NK-92 (cell line): ENCODE data around the gene DLGAP4.

Experiments used
- DNase-seq: peaks from one replicate; lab custom pipeline; 2025; ENCODE audit not compliant: unreplicated experiment; lab: John Stamatoyannopoulos, UW

Gene DLGAP4

GRCh38 chr20:36308353-36308752 is 2.2 kb downstream of the DLGAP4 start:
- no peak for DNase-seq

GRCh38 chr20:36308986-36309385 is 2.8 kb downstream of the DLGAP4 start:
- DNase-seq, result no peak

GRCh38 chr20:36309643-36310042 is 3.5 kb downstream of the DLGAP4 start:
- DNase-seq, result no peak

GRCh38 chr20:36310215-36310981 is 4.3 kb downstream of the DLGAP4 start:
- DNase-seq, result no peak

- DNase-seq, result no peak
These were observed 5.2 kb downstream of the DLGAP4 start for GRCh38 chr20:36311141-36311853.

GRCh38 chr20:36311854-36312723 is 6.0 kb downstream of the DLGAP4 start:
- no peak for DNase-seq

GRCh38 chr20:36312724-36313441 is 6.7 kb downstream of the DLGAP4 start:
- no peak for DNase-seq

- no peak for DNase-seq
These were observed 7.3 kb downstream of the DLGAP4 start for GRCh38 chr20:36313476-36313875.

GRCh38 chr20:36313926-36314325 is 7.8 kb downstream of the DLGAP4 start:
- DNase-seq, result no peak

GRCh38 chr20:36314734-36315544 is 8.8 kb downstream of the DLGAP4 start:
- DNase-seq, result no peak

GRCh38 chr20:36315545-36316351 is 9.6 kb downstream of the DLGAP4 start:
- DNase-seq, result no peak

GRCh38 chr20:36317675-36318074 is 11.5 kb downstream of the DLGAP4 start:
- DNase-seq, result no peak

GRCh38 chr20:36318166-36318565 is 12.0 kb downstream of the DLGAP4 start:
- no peak for DNase-seq

- DNase-seq, result no peak
These were observed 13.5 kb downstream of the DLGAP4 start for GRCh38 chr20:36319356-36320260.

- DNase-seq, result no peak
These were observed 14.2 kb downstream of the DLGAP4 start for GRCh38 chr20:36320261-36320897.

- no peak for DNase-seq
These were observed 15.0 kb downstream of the DLGAP4 start for GRCh38 chr20:36320898-36321695.

GRCh38 chr20:36322131-36322530 is 16.0 kb downstream of the DLGAP4 start:
- DNase-seq, result no peak
